Ishikawa (cell line): Measurements from ENCODE around the gene SUCNR1.

ENCODE experiments used
- CEBPB ChIP-seq: IDR thresholded peaks from 2 replicates; pipeline ENCODE4 v1.6.1; 2012
- CREB1 ChIP-seq: IDR thresholded peaks from 2 replicates; pipeline ENCODE4 v1.6.1; 2012; ENCODE audit warnings: low read depth
- EP300 ChIP-seq: IDR thresholded peaks from 2 replicates; pipeline ENCODE4 v1.6.1; 2012; ENCODE audit warnings: borderline replicate concordance
- RAD21 ChIP-seq: IDR thresholded peaks from 2 replicates; pipeline ENCODE4 v1.6.1; 2012; ENCODE audit warnings: low read depth
- TAF1 ChIP-seq: IDR thresholded peaks from 2 replicates; pipeline ENCODE4 v1.6.1; 2012; ENCODE audit warnings: low read depth, mild to moderate bottlenecking
- ZBTB7A ChIP-seq: IDR thresholded peaks from 2 replicates; pipeline ENCODE4 v1.6.1; 2012; ENCODE audit warnings: low read depth

DNA sequence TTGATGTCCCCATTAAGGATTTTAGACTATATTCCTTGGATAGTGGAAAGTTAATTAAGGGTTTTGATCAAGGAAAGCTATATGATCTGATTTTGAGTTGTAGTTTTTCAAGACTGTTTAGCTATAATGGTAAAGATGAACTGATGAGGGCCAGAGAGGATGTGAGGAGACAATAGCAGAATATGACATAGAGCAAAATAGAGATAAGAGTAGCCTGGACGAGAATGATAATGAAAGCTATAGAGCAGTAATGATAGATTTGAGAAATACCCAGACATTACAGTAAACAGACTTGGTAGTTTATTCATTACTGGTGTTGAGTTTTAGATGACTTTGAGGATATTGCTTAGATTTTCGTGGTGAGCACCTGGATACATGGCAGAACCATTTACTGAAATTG is 3.8 kb downstream of the SUCNR1 start:
- no peak for TF ChIP-seq ZBTB7A
- TF ChIP-seq CEBPB, result no peak
- TF ChIP-seq CREB1, result no peak
- no peak for TF ChIP-seq RAD21
- TF ChIP-seq TAF1, result no peak
- TF ChIP-seq EP300, result no peak
